ENCODE data around the gene IBSP.

The IBSP gene, protein sequence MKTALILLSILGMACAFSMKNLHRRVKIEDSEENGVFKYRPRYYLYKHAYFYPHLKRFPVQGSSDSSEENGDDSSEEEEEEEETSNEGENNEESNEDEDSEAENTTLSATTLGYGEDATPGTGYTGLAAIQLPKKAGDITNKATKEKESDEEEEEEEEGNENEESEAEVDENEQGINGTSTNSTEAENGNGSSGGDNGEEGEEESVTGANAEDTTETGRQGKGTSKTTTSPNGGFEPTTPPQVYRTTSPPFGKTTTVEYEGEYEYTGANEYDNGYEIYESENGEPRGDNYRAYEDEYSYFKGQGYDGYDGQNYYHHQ

GRCh38 chr4:87799301-87800113 lies at the start of gene IBSP:
TSS of gene IBSP (plus strand) at chr4:87799554. CDS start at chr4:87802362, 2,808 bp downstream.
- DNase-seq, result peak in 1 of 3 donors; percentile 1

DNA sequence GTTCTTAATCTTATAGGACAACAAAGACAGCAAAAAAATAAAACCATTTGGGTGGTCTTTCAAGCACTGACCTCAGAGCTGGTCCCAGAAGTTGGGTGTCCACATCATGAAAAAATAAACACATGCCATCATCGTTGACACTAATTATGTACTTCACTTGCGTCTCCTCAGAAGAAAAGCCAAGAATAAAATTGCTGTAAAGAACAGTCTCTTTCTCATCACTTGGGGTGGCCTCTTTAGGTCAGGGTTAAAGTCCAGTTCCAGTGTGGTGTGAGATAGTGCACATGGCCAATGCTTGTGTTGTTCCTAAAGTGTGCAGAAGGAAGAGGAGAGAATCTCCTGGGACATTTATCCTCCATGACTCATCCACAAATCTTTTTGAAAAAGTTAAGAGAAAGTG lies 49.5 kb upstream of the IBSP start:
- no peak for DNase-seq

DNA sequence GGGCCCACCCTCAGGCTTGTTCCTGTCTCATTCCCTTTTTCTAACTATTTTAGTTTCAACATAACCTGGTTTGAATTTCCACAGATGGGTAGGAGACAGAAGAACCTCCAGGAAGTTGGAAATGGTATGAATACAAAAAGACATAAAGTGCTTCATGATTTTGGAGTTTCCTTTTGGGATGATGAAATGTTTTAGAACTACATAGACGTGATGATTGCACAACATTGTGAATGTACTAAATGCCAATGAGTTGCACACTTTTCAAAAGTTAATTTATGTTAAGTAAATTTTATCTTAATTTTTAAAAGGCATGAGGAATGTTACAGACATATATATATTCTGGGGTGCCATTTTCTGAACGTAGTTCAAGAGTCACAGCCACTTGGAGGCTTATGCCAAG lies 41.1 kb upstream of the IBSP start:
- peak; percentile 2 to 57 (median 38) for DNase-seq

- peak in 2 of 3 donors; percentile 13 to 35 for DNase-seq
These were observed 37.0 kb upstream of the IBSP start for GRCh38 chr4:87762311-87762710.

- DNase-seq, result no peak
These were observed 17.8 kb upstream of the IBSP start for GRCh38 chr4:87781569-87781968.

DNA sequence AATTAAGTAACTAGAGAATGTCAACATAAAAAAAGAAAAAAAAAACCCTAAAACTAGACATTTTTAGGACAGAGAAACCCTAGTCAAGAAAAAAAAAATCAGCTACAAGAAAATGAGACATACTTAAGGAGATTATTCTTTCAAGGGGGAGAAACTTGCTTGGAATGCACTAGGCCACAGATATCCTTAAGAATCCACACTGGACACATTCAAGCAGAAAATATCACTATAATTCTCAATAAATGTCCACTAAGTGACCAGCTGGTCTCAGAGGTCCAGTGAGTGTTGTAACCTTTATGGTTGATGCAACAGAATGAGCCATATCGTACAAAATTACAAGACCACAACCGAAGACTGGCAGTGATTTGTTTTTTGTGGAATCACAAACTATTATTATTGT lies 15.6 kb upstream of the IBSP start:
- no peak for DNase-seq

- no peak for DNase-seq
These were observed 13.4 kb upstream of the IBSP start for GRCh38 chr4:87785731-87786509.

DNA sequence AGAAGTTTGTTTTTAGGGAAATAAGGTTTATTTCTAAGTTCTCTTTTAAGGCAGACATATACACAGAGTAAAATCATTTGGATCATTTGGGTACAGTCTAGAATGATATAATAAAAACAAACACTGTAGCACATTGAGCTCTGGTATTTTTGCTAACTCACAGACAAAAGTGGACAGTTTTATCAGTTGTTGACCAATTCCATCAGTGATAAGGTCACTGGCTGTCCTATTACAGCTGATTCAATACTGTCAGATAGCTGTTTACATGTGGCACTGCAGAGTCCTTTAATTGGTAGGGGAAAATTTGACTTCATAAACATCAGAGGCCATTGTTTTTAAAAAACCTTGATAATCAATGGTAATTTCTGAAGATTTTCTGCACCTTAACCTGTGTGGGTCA lies 3.5 kb downstream of the IBSP start:
- no peak for DNase-seq

- no peak for DNase-seq
These were observed 4.1 kb downstream of the IBSP start for GRCh38 chr4:87803421-87803820.

DNA sequence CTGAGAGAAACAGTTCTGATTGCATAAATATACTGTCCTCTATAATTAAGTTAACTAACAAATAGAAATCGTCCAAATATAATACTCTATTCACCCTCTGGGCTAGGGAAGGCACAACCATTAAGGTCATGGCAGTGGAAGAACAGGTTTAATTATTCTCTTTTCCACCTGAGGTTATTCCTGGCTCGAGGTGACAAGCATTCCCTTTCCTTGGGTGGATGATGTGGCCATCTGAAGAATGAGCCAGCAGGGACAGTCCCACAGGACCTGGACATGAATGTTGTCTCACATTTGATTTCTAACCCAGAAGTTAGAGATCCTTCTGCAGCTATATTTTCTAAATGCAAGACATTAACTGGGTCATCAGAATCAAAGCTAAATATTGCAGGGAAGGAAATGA lies 5.5 kb downstream of the IBSP start:
- DNase-seq, result no peak

DNA sequence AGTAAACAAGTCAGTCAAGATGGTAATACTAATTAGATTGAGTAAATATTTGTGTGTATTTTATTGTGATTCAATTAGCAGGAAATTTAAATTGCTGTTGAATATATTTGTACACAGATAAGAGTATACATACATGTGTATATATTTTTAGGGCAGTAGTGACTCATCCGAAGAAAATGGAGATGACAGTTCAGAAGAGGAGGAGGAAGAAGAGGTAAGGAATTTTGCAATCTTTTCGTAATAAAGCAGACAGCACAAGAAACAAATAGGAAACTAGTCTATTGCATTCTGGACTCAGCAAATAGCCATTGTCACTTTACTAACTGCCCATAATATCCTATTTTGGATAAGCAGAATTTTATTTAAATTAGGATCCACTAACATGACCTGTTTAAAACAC lies 6.6 kb downstream of the IBSP start:
- peak in 2 of 3 donors; percentile 47 to 52 for DNase-seq

GRCh38 chr4:87806520-87806919 lies 7.2 kb downstream of the IBSP start:
- no peak for DNase-seq

- DNase-seq, result peak in 2 of 3 donors; percentile 34 to 44
These were observed 8.0 kb downstream of the IBSP start for GRCh38 chr4:87807402-87807801.

GRCh38 chr4:87811977-87812376 lies 12.6 kb downstream of the IBSP start:
- DNase-seq, result no peak

GRCh38 chr4:87819281-87819919 lies 20.0 kb downstream of the IBSP start:
- no peak for DNase-seq

GRCh38 chr4:87823200-87823599 lies 23.8 kb downstream of the IBSP start:
- DNase-seq, result no peak

- DNase-seq, result no peak
These were observed 24.4 kb downstream of the IBSP start for GRCh38 chr4:87823724-87824123.

DNA sequence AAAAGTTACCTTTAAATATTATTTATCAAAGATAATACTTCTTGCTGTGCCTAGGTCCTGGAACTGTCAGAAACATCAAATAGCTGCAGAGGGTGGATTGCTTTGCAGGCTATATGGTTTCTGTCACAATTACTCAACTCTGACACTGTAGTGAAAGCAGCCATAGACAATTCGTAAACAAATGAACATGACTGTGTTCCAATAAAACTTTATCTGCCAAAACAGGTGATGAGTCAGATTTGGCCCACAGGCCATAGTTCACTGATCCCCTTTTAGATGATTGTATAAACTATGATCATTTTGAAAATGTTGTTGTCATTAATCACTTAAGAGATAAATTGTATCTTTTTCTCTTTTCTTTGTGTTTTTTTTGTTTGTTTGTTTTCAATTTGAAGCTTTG lies 25.0 kb downstream of the IBSP start:
- DNase-seq, result no peak

GRCh38 chr4:87832669-87833068 lies 33.3 kb downstream of the IBSP start, which contains the start of gene MEPE:
TSS of gene MEPE (plus strand) at chr4:87832969. CDS start at chr4:87834715, 1,746 bp downstream.
- DNase-seq, result no peak

GRCh38 chr4:87834401-87834800 lies 35.0 kb downstream of the IBSP start:
- no peak for DNase-seq

- peak; percentile 13 to 60 (median 51) for DNase-seq
These were observed 35.8 kb downstream of the IBSP start for GRCh38 chr4:87835197-87835596.

DNA sequence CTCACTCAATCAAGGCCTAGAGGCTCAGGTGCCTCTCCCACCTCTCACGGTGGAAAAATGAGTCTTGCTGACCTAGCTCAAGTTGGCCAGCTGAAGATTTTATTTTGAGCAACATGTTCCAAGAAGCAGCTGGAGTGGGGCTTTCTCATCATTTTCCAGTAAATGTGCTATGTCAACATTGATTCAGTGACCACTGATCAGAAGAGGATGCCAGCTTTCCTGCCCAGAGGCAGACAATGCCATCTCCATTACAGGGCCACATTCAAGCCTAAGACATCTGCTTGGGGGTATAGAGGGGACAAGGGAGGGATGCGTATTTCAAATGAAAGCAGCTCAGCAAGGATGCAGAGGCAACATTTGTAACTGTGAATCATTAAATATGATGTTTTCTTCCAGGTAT lies 36.4 kb downstream of the IBSP start:
- DNase-seq, result no peak

- DNase-seq, result peak in 1 of 3 donors; percentile 20
These were observed 38.9 kb downstream of the IBSP start for GRCh38 chr4:87838205-87838604.
